ENCODE data around the gene HS1BP3.

Gene HS1BP3

GRCh38 chr2:20582600-20583221 is 68.2 kb downstream of the HS1BP3 start:
- no peak for DNase-seq

DNA sequence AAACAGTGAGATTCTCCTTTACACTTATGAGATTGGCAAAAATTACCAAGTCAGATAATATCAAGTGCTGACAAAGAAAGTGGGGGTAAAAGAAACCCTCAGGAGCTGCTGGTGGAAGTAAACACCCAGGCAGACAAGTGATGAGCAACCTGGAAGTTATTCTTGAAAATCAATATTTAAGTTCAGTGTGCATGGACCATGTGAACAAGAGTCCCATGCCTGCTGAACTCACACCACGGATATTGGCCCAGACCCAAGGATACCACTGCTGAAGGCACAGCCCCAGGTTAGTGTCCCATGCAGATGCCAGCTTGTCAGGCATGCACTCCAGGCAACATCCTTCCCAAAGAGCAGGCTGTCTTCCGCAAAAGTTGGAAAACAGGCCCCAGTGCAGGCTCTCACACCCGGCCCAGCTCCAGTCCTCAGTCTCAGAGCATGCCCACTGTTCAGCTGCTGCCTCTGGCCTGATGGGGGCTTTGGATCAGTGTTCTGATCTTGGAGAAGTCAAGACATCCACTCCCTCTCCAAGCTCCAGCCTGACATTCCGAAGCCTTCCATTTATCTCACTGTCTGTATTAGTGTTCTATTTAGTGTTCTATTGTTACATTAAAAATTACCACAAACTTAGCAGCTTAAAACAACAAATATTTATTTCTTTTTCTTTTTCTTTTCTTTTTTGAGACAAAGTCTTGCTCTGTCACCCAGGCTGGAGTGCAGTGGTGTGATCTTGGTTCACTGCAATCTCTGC is 70.0 kb downstream of the HS1BP3 start:
- no peak for DNase-seq

DNA sequence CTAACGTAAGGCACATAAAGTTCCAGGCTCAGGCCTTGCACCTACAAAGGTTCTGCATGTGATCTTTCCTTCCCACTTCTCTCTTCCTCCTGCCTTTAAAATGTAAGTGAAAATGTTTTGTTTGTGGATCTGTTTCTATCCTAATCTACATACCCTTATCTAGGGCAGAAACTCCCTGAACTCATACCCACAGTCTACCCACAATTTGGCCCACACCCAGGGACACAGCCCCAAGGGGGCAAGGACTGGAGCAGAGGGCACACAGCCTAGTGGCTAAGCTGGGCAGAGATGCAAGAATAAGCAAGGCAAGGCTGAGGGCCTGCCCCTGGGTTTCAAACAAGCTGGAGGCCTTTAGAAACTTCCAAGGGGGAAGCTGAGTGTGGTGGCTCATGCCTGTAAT is 71.0 kb downstream of the HS1BP3 start:
- no peak for DNase-seq

- DNase-seq, result no peak
Observed at GRCh38 chr2:20578895-20579825, 71.7 kb downstream of the HS1BP3 start.

- no peak for DNase-seq
Observed at GRCh38 chr2:20578266-20578894, 72.5 kb downstream of the HS1BP3 start.

GRCh38 chr2:20577495-20578235 is 73.2 kb downstream of the HS1BP3 start:
- no peak for DNase-seq

- DNase-seq, result peak in 1 of 2 experiments; percentile 41
Observed at GRCh38 chr2:20576598-20577115, 74.2 kb downstream of the HS1BP3 start.

GRCh38 chr2:20575935-20576597 is 74.8 kb downstream of the HS1BP3 start:
- peak in 1 of 2 experiments; percentile 41 for DNase-seq

GRCh38 chr2:20575414-20575813 is 75.5 kb downstream of the HS1BP3 start:
- no peak for DNase-seq

DNA sequence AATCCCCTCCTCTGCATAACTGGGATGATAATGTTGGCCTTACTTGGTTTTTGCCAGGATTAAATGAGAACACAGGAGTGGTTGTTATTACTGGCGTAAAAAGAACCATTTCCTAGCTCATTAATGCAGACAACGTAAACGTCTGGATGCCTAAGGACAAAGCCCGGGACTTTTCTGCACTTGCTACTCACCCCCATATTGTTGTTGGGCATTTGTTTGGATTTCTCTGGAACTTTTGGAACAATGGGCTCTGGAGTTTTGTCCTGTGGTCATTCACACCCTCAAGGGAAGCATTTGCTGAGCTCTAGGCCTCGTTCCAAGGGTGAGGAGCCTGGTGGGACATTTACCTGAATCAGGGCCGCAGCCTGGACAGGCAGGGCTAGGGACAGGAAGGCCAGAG is 76.0 kb downstream of the HS1BP3 start:
- DNase-seq, result no peak

DNA sequence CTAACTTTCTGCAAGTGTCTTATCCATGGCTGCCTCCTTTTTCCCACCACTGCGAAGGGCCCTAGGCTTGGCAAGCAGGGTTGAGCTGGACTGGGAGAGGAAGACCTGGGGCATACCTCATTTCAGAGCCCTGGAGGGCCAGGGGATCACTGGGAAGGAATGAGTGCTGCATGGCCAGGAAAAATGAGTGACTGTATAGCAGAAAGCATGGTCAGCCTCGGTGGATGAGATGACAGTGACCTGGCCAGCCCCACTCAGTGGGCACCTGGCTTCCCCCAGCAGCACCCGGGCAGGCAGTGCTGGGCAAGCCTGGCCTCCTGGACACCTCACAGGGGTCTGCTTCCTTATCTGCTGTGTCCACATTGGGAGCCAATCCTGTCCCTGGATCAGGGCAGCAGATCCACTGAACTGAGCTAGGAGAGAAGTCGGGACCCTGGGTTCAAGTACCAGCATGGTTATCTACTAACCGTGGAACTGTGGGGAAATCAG is 76.4 kb downstream of the HS1BP3 start:
- DNase-seq, result no peak

- no peak for DNase-seq
Observed at GRCh38 chr2:20573620-20574422, 77.1 kb downstream of the HS1BP3 start.

- DNase-seq, result no peak
Observed at GRCh38 chr2:20572221-20572620, 78.7 kb downstream of the HS1BP3 start.

- DNase-seq, result no peak
Observed at GRCh38 chr2:20571644-20572215, 79.2 kb downstream of the HS1BP3 start.

DNA sequence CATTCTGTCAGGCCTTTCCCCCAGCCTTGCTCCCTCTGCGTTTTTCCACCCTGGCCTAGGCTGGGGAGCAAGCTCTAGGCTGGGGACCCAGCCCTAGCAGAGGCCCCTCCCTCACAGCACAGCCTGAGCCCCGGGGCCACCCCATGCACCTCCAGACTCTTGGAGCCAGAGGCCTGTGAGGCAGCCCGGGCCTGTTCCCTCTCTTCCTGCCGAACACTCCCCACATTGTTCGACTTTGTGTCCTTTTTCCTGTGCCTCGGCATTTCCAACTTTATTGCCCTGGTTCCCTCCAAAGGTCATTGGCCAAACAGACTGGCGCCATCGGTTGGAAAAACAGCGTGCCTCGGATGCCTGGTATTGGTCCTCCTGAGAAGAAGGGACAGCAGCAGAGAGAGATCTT is 79.7 kb downstream of the HS1BP3 start:
- DNase-seq, result no peak

GRCh38 chr2:20570249-20570648 is 80.6 kb downstream of the HS1BP3 start:
- DNase-seq, result no peak

DNA sequence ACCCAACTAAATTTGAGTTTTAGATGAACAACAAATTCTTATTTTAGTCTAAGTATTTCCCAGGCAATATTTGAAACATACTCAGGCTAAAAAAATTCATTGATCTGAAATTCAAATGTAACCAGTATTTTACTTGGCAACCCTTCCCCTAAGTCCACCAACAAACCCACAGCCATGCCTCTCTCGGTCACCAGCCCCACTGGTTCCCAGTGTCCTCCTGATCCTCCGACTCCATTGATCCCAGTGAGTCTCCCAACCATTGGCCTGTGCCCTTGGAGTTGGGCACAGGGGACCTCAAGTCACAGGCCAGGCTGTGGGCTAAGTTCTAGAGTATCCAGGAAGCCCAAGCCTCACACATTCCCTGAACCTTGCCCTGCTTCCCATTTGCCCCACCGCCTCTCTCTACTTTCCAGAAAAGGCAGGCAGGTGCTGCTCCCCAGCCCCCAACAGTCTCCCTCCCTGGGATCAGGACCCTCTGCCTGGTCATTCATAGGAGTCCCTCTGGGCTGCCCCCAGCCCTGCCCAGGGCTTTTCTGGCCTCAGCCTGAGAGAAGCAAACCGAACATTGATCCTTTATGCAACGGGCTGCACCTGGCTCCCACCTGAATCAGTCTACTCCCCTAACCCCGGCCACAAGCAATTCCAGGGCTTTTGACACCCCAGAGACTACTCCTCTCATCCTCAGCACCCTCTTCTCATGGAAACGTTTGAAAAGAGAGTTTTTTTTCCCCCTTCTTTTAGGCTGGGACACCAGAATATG is 81.3 kb downstream of the HS1BP3 start:
- no peak for DNase-seq

GRCh38 chr2:20568501-20569463 is 82.1 kb downstream of the HS1BP3 start:
- DNase-seq, result no peak

Data from activated T-cell treated with anti-CD3 and anti-CD28 coated beads, Interleukin-2, amount 50 U/mL, for 48 hours (primary cell).